OCI-LY1 (cell line): ENCODE results near the gene RAB4B.

Experiments used
- CTCF ChIP-seq: fragments of 200-600 bp; sonication (generic), shearing (Covaris generic); IDR thresholded peaks from 2 replicates; pipeline ENCODE4 v1.5.1; 2017; ENCODE audit warnings: mild to moderate bottlenecking, antibody characterized with exemption, low read length, moderate library complexity, mixed read lengths
- EZH2 ChIP-seq: fragments of 200-600 bp; sonication (generic), shearing (Covaris generic); IDR thresholded peaks from 2 replicates; pipeline ENCODE4 v1.8.0; 2017; ENCODE audit warnings: borderline replicate concordance, mixed run types, mild to moderate bottlenecking, antibody characterized with exemption, low read length, moderate library complexity, mixed read lengths

GRCh38 chr19:40735013-40735771 lies 42.9 kb upstream of the RAB4B start:
- TF ChIP-seq CTCF = no peak
- TF ChIP-seq EZH2 = no peak
